GM18505 (cell line): Measurements from ENCODE around the gene RBMX.

Source experiments
- ATAC-seq: cut with Tn5 transposase; IDR thresholded peaks from one replicate; pipeline ENCODE4 v1.9.1; 2021; ENCODE audit not compliant: unreplicated experiment
- POLR2A ChIP-seq: IDR thresholded peaks from 4 replicates; pipeline ENCODE4 v1.6.1; 2011; ENCODE audit warnings: borderline replicate concordance; ENCODE audit not compliant: insufficient read depth, insufficient read length; ENCODE audit errors: extremely low read depth

Gene RBMX

DNA sequence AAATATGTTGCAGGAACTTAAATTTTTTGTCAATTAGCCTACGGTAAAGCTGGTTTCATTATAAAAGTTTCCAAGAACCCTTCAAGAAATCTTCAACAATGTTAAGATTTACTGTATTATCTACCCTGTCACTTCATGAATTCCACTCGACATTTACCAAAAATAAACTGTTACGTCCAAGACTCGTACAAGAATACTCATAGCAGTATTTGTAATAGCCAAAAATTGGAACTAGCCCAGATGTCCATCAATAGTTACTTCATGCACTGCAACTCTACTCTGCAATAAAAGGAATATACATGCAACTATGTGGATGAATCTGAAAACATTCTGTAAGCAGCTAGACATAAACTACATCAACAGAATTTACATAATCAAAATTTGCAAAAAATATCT, 13.4 kb downstream of the RBMX start:
- peak; percentile 7 for TF ChIP-seq POLR2A
- no peak for ATAC-seq

DNA sequence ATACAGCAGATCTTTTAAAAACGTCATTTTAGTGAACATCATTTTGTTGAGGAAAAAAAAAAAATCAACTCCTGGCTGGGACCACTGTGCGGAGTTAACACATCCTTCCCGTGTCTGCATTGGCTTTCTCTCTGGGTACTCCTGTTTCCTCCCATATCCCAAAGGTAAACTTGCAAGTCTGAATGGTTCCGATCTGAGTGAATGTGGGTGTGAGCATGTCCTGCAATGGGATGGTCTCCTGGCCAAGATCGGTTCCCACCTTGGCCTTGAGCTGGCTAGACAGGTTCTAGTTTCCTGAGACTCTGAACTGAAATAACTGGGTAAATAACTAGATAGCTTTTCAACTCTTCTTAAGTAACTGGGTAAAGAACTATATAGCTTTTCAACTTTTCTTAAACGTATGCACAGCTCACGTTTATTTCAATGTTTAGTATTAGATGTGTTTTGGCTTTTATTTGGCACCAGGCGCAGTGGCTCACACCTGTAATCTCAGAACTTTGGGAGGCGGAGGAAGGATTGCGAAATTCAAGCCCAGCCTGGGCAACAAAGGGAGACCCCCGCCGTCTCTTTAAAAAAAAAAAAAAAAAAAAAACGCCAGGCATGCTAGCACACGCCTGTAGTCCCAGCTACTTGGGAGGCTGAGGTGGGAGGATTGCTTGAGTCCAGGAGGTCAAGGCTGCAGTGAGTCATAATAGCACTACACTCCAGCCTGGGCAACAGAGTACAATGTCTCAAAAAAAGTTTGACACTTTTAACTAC, 14.0 kb downstream of the RBMX start:
- no peak for ATAC-seq
- no peak for TF ChIP-seq POLR2A

DNA sequence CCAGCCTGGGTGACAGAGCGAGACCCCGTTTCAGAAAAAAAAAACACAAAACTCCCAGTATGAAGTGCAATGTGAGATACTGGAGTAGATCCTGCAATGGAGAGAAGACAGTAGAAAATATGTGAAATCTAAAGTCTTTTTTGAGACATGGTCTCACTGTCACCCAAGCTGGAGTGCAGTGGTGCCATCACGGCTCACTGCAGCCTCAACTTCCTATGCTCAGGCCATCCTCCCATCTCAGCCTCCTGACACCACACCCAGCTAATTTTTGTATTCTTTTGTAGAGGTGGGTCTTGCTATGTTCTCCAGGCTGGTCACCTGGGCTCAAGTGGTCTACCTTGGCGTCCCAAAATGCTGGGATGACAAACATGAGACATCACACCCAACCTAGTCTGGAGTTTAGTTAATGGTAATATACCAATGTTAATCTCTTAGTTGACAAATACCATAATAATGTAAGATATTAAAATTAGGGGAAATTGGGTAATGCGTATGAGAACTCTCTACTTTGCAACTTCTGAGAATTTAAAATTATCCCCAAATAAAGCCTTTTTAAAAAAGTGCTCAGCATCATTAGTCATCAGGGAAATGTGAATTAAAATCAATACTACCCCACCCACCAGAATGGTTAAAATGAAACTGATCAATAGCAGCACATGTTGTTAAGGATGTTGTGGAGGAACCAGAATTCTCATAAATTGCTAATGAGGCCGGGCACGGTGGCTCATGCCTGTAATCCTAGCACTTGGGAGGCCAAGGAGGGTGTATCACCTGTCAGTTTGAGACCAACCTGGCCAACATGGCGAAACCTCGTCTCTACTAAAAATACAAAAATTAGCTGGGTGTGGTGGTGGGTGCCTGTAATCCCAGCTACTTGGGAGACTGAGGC, 15.0 kb downstream of the RBMX start:
- no peak for ATAC-seq
- TF ChIP-seq POLR2A, result no peak

DNA sequence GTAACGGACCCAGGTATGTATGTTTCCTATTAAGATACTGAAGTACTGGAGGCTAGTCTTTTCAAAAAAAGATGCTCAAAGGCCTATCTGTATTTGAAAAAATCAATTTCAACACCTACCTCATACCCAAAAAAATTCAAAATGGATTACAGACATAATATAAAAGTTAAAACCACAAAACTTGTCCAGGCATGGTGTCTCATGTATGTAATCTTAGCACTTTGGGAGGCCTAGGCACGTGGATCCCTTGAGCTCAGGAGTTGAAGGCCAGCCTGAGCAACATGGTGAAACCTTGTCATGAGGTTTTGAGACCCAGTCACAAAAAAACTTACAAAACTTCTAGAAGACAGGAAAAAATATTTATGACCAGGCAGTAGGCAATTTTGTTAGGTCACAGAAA, 16.7 kb downstream of the RBMX start:
- TF ChIP-seq POLR2A, result no peak
- ATAC-seq, result no peak

DNA sequence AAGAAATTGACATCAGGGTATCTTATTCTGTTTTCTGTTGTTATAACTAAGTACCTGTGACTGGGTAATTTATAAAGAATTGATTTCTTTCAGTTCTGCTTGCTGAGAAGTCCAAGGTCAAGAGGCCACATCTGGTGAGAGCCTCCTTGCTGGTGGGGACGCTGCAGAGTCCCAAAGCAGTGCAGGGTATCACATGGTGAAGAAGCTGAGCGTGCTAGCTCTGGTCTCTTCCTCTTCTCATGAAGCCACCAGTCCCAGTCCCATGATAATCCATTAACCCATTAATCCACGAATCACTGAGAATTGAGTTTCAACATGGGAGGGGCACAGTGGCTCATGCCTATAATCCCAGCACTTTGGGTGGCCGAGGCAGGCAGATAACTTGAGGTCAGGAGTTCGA, 18.0 kb downstream of the RBMX start:
- no peak for TF ChIP-seq POLR2A

DNA sequence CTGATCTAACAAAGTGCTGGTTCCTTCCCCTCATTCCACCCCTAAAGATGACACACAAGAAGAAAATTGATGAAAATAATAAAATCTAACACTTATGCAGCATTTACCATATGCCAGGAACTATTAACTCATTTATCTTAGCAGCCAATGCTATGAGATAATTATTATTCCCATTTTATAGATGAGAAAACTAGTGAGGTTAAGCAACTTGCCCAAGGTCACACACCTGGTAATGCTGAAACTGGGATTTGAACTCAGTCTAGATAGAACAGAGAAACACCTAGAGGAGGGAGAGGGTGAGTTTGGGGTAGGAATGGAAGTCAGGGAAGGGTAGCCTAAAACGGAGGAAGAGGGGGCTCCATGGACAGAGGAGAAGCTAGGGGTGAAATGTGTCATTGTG, 18.6 kb downstream of the RBMX start:
- no peak for ATAC-seq
- TF ChIP-seq POLR2A, result no peak

More for the DNA sequence above, 18.0 kb downstream of the RBMX start:
- no peak for ATAC-seq

DNA sequence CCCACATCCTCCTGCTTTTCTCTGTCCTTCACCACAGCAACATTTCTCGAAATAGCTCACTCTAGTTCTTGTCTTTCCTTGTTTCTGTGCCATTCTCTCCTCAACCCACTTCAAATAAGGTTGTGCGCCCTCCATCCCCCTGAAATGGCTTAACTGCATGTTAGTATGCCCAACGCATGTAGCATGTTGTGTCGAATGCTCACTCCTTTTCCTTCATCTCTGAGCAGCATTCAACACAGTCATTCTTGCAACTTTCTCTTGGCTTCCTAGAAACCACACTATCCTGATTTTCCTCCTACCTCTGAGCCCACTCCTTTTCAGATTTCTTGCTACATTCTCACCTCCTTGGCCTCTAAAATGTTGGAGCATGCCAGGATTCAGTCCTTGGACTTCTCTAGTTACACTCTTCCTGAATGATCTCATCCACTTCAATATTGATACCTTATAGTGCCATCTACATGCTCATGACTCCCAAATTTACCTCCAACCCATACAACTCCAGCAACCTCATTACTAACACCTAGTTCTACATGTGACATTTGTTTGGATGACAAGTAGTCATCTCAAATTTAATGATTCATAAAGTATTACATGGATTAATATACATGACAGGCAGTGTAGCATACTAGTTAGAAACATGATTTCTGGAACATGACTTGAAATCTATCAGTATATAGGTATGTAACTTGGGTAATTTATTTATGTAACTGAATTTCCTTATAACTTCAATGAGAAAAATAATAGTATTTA, 22.3 kb downstream of the RBMX start:
- TF ChIP-seq POLR2A, result no peak
- ATAC-seq, result no peak

DNA sequence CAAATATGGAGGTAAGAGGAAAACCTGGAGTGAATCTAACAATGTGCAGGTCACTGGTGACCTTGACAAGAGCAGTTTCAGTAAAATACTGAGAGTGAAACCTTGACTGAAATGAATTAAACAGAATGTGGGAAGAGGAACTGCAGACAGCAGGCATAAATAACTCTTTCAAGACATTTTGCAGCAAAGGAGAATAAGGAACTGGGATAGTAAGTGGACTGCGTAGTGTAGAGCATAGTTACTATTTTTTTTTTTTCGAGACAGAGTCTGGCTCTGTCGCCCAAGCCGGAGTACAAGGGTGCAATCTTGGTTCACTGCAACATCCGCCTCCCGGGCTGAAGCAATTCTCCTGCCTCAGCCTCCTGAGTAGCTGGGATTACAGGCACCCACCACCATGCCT, 24.0 kb downstream of the RBMX start:
- no peak for ATAC-seq
- no peak for TF ChIP-seq POLR2A

DNA sequence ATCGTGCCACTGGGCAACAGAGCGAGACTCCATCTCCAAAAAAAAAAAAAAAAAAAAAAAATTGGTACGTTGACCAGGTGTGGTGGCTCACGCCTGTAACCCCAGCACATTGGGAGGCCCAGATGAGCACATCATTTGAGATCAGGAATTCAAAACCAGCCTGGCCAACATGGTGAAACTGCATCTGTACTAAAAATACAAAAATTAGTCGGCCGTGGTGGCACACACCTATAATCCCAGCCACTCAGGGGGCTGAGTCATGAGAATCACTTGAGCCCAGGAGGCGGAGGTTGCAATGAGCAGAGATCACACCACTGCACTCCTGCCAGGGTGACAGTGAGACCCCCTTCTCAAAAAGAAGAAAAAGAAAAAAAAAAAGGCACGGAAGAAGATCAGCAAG, 24.5 kb downstream of the RBMX start:
- no peak for TF ChIP-seq POLR2A
- no peak for ATAC-seq

DNA sequence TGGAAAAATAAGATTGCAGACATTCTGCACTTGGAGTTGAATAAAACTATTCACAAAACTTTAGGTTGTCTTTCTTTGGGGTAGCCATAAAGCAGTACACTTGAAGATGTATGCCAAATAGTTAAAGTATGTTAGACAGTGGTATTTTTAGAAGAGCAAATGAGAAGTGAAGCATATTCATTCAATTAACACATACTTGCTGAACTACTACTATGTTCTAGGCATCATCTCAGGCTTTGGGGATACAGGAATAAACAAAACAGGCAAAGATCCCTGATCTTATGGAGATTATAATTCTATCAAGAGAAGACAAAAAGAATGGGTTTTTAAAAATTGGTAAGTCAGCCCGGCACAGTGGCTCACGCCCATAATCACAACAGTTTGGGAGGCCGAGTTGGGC, 29.0 kb downstream of the RBMX start:
- ATAC-seq, result no peak
- no peak for TF ChIP-seq POLR2A

DNA sequence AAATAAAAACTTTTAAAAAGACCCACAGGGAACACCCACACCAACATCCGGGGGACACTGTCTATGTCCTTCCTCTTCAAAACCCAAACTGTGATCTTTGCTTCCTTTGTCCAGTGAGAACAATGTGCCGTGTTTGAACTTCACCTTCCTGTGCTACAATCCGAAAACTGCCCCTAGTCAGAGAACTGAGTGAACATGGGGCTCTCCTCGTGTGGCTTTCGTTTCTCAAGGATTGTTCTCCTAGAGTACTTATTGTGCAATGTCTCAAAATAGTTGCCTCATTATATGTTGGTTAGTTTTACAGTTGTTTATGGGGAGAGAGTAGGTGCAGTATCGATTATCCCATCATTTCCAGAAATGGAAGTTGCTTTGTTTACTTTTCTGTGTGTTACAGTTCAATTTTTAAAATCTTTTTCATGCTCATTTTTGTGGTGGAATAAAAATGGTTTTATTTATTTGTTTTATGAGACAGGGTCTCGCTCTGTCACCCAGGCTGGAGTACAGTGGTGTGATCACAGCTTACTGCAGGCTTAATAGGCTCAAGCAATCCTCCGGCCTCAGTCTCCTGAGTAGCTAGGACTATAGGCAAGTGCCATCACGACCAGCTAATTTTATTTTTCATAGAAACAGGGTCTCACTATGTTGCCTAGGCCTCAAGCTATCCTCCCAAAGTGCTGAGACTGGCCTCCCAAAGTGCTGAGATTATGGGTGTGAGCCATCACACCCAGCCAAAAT, 29.9 kb downstream of the RBMX start:
- TF ChIP-seq POLR2A, result no peak
- ATAC-seq, result no peak

DNA sequence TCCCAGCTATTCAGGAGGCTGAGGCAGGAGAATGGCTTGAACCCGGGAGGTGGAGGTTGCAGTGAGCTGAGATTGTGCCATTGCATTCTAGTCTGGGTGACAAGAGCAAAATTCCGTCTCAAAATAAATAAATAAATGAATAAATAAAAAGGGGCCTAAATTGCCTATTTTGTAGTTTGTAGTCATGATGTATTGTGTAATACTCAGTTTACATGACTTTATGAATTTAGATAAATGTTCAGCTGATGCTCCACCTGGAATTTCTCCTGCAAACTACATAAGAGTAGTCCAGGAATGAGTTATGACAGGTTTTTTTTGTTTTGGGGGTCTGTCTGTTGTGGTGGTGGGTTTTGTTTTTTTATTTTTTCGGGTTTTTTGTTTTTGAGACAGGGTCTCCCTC, 31.1 kb downstream of the RBMX start:
- ATAC-seq, result no peak
- no peak for TF ChIP-seq POLR2A

DNA sequence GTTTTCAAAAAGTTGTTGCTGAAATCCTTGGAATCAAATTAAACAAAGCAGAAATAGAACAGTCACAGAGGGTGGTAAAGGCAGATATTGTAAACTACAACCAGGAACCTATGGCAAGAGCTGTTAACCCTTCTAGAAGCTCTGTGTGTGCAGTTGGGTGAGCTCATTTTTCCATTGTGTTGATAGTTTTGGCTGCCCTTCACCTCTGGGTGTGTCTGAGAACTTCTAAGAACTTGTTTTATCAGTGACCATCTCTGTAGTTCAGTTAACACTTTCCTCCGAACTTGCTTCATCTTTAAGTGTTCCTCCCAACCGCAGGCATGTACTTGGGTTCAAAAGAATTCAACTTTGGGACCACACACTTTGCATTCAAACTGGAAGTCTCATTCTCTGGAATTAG, 32.7 kb downstream of the RBMX start:
- TF ChIP-seq POLR2A, result no peak
- ATAC-seq, result no peak
